Fibroblast of skin of back (primary cell): Measurements from ENCODE around the gene DEDD2.

ENCODE experiments used
- DNase-seq: peaks from one replicate; pipeline ENCODE4 v3.0.0-alpha.2; 2013

Gene DEDD2

DNA sequence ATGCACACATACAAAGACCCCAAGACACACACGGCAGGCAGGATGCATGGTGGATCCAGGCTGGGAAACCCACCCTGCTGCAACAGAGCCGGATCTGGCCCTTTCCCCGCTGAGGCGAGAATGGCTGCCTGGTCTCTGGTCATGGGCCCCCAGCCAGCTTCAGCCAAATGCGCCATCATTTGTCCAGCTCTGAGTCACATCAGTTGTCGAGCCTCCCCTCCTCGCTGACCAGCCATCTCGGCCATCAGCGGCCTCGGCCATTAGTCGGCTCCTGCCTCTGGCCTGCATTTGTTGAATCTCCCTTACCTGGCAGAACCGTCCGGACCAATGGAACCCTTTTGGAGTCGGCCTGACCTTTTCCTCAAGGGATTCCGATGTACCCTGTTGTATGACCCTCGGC, 46.8 kb downstream of the DEDD2 start:
- no peak for DNase-seq

DNA sequence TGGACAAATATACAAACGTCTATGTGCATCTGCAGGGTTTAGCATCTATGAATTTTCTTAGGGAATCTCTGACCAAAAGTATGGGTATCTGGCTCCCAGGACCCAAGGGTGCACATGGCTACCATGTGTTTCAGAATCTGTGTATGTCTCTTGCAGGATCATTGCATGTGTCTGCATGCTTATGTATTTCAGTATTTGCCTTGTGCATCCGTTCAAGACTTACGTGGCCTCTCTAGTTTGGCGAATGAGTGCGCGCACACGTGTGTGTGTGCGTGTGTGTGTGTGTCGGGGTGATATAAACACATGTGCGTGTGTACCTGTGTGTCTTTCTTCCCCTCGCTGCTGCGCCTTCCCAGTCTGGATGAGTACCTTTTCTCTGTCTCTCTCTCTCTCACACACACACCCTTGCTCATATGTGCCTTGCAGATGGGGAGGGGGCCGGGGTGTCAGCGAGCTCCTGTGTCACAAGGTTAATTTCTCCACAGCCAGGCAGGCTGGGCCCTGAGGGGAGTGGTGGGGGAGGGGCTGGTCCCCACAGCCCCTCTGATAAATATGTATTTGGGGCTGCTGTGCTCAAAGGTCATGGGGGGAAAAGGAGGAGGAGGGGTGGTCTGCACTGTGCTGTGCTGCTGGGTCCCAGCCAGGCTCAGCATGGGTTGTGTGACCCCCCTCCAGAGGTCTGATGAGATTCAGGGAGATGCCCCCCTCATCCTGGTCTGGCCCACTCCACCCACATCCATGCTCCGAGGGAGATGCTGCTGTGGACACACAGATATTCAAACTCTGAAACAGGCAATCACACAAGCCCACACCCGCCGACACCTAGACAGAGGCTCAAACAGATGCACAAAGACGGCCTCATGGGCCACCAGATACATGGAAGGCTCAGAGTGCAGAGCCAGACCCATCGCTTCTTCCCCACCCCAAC, 47.7 kb downstream of the DEDD2 start:
- no peak for DNase-seq

DNA sequence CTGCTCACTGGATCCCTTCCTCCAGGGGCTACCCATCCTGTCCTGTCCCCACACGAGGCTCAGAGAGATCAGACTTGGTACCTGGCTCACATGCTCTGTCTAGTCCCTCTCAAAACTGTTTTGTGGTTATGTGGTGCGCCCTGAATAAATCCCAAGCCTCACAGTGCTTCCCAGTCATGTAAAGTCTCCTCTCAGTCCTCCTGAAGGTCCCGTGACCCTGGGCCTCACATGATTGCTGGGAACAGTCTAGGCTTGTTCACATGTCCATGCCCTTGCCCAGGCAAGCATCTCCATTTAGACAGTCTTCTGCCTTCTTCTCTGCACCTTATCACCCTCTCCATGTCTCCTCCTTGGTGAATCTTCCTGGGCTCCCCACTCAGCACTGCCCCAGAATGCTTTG, 49.3 kb downstream of the DEDD2 start:
- DNase-seq: no peak

DNA sequence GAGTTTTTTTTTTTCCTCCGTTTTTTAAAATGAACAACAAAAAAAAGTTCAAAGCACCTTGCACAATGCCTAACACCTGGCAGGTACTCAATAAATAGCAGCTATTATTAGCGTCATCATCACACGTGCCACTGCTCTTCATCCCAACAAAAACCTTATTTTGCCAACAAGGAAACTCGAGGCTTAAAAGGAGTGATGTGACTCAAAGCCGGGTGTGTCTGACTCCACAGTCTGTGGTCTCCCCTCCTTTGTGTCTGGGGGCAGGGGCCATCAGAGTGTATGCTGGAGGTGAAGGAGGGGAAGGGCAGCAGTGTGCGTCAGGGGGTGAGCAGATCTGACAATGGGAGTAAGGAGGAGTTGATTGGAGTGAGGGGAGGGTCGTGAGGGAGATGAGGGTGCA, 51.2 kb downstream of the DEDD2 start:
- no peak for DNase-seq

DNA sequence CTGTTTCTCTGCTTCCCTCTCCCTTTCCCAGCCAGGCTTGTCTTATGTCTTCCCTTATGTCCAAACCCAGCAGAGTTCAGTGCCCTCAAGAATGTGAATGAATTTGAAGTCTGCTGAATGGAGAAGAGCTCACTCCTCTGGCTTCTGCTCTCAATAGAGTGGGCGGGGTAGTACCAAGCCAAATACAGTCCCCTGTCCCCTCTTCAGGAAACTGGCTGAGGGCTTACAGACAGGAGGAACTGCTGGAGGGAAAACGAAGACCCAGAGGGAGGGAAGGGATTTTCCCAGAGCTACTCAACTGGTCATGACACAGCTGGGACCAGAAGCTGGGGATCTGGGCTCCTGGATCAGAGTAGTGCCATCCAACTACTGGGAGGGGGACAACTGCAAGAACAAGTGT, 52.3 kb downstream of the DEDD2 start:
- DNase-seq: no peak

DNA sequence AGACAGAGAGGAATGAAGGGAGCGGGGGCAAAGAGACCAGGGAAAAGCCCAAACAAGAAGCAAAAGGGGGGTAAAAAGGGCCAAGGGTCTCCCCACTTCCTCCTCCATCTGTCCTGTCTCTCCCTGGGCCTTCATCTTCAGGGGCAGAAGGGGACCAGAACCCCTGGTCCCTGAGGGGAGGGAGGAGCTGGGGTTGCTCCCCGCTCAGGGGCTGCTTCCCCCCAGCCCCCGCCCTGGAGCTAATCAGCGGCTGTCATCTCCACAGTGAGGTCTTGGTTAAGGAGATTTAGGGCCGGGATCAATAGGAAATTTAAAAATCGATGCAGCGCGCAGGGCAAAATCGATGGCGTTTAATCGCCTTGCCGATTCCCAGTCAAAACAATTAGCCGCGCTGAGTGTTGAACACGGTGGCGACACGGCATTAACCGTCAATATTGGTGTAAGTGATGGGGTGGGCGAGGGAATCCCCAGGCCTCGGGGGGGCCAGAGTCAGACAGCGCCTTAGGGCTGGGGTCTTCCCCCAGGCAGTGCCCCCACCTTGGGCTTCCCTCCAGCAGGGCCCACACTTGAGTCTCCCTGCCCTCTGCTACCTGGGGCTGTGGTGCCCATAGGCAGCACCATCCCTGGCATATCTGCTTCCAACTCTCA, 55.7 kb downstream of the DEDD2 start:
- no peak for DNase-seq

DNA sequence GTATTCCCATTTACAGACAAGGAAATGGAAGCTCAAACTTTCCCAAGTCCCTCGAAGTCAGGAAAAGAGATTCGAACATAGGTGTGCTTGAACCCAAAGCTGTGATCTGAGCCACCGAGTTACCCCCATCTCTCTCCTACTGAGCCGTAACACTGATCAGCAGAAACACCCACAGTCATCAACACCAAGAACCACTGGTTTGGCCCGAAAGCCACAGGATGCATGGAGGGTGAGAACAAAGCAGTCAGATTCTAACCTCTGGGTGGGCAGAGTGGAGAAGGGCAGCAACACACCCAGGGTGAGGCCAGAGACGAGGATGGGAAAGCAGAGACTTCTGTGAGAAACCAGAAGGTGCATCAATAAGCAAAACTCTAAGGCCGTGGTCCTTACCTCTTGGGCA, 57.5 kb downstream of the DEDD2 start:
- no peak for DNase-seq

DNA sequence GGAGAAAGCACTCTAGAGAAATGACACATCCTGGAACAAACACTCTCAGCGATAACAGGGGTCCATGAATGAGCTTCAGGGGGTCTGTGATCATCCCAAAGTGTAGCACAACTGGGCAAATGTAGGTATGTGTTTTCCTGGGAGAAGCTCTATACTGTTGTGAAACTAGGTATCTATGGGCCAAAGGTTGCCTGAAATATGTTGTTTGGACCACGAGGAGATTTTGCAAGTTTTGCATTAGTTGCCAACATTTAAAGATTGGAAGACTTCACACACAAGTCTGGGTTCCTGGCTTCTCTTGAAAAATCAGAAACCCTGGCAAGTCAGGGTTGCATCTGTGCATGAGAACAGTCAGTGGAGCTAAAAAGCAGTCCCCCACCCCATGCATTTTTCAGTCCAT, 58.6 kb downstream of the DEDD2 start:
- DNase-seq: no peak

DNA sequence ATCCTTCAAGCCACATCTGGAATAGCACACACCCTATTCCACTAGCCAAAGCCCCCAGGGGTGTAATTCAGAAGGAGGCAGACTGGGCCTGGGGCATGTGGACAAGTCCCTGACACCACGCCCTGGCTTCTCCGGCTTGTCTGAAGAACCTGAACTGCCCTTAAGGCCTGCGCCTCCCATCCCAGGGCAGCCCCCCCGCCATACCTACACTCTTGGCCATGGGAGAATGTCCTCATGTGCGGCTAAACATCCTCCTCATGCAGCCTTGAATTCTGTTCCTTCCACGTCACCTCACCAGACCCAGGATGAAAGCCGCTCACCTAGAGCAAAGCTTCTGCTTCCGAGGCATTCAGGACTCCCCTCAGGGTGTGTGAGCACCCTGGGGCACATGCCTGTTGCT, 60.9 kb downstream of the DEDD2 start:
- DNase-seq: no peak

DNA sequence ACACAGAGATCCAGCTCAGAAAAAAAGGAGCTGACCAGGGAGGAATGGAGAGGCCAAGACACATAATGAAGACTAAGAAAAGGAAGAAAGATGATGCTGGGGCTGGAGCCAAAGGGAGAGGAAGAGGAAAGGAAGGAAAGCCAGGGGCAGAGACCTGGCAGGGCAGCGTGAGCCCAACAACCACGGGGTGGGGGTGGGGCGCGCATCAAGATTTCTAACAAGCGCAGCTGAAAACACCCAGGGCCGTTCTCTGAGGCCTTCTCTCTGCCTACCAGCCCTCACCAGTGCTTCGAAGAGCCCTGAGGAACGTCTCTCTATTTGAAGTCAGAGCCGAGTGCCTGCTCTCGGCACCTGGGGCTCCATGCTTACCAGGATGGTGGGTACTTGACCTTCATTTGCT, 61.7 kb downstream of the DEDD2 start:
- no peak for DNase-seq

DNA sequence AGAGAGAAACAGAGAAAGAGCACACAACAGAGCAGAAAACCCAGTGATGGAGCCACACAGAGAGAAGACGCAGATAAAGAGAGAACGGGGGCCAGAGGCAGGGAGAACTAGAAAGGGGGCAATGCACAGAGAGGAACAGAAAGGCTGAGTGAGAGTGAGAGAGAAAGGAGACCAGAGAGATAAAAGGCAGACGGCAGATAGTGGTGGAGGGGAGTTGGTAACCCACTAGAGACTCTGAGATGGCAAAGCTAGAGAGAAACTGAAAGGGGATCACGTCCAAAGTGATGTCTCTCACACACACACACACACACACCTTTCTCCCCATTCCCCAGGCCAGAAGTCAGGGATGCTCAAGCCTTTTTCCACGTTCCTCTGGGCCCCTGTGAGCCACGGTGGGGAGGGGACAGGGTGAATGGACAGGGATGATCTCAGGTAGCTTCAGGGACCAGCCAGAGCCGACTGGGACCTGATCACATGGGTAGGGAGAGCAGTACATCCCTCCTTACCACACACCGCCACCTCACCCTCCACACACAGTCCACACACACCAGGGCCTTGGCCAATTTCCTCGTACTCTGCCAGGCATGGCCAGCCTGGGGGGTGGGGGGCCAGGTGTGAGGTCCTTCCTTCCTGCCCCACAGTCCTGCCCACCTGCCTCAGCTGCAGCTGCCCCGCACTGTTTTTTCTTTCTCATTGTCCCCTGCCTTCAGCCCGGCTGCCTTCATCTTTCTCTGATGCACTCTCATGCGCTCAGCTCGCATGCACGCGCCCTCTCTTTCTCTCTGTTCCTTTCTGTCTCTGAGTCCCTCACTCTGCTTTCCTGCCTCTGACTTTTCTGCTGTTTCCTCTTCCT, 62.8 kb downstream of the DEDD2 start:
- DNase-seq: no peak

DNA sequence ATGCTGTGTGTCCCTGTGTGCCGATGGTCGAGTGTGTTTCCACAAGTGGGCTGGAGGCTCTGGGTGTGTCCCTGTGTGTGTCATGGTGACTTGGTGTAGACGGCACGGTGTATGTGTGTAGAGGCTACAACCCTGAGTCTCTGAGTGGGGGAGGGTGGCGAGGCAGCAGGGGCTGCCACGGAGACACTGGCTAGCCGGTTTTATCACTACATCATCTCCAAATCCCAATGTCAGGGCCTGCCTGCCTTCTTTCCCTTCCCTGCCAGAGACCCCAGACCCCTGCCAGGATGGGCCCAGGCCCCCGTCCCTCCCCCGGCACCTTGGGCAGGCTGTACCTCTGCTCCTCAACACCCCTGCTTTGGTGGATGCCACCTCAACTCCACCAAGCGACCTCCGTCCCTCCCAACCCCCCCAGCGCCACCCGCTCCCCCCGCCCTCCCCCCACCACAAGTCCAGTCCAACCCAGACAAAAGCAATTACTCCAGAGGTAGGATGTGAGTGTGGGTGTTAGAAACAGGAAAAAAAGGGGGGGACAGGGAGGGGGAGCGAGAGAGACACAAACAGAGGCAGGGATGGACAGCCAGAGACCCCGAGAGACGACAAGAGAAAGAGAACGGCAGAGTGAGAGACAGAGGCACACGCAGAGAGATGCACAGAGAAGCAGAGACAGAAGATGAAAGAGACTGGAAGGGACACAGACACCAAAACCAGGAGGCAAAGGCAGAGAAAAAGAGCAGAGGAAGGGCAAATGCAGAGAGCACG, 63.6 kb downstream of the DEDD2 start:
- no peak for DNase-seq

DNA sequence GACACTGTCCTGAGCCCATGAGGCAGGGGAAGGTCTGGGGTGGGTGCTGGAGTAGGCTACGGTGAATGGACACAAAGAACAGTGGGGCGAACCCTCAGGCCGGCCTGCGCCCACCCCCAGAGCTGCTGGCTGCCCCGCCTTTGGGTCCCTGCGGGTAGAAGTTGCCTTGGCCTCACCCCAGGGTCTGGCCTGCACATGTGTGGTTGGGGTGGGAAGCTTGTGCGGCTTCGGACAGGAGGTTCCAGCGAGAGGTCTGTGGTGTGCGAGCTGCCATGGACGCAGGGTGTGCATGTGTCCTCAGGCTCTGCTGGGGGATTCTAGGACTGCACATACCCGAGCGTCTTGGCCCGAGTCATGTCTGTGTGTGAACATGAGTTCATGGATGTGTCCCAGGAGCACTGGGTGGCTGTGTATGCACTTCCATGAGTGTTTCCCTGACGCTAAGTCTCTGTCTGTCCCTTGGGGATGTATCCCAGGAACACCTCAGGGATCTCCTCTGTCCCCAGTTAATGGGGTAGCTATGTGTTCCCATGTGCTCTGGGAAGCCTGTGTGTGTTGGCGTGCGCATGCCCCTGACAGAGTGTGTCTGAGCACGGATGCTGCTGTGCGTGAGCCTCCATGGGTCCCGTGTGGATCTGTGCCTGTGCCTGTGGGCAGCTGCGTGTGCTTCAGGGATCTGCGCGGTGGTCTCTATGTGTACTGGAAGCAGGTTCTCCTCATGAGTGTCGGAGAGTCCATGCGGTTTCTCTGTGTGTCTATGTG, 64.4 kb downstream of the DEDD2 start:
- no peak for DNase-seq

DNA sequence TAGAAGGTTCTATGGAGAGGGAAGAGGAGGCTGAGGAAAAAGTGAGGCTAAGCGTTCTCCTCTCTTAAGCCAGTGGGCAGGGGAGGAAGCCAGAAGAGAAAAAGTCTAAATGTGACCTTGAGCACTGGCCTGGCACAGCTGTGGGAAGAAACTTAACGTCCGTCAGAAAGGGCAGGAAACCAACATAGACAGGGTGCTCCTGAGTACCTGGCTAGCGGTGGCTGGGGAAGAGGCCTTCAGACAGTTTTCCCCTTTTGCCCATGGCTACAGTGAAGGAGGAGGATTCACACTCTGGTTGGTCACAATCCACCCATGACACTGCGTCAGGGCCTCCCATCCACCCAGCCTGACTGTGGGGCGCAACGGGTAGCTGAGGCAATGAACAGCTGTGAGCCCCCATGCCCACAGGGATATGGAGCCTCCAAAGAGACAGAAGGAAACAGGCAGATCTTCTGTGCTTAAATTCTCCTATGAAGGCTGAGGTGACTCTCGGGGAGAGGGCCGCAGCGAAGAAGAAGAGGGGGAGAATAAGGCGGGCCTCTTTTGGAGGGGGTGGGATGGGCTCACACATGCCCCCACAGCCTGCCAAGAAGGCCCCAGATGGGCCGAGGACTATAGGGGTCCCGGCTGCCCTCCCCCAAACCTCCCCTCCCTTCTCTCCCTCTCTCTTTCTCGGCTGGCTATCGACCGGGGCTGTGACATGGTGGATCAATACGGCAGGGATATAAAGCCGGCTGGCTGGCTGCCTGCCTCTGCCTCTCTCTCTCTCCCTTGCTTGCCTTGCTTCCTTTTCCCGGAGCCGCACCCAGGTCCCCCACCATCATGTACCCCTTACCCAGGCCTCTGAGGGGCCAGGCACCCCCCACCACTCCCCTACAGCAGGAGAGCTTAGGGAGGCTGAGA, 65.4 kb downstream of the DEDD2 start:
- no peak for DNase-seq

DNA sequence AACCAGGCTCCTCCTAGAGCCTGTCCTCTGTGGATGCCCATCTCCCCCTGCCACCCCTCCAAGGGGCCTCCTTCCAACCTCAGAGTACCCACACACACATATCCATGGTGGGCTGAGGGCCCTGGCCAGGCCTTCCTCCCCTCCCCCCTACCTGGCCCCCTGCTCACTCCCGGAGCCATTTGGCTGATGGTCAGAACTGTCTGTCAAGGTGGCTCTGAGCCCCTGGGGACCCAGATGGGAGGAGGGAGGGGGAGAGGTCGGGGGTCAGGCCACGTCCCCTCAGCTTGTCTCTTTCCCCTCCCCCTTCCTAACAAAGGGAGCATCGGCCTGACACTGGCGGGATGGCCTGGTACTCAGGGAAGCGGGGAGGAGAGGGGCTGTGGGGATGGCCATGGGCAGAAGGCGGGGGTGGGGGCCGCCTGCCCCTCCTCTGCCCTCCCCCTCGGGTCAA, 66.5 kb downstream of the DEDD2 start:
- no peak for DNase-seq

DNA sequence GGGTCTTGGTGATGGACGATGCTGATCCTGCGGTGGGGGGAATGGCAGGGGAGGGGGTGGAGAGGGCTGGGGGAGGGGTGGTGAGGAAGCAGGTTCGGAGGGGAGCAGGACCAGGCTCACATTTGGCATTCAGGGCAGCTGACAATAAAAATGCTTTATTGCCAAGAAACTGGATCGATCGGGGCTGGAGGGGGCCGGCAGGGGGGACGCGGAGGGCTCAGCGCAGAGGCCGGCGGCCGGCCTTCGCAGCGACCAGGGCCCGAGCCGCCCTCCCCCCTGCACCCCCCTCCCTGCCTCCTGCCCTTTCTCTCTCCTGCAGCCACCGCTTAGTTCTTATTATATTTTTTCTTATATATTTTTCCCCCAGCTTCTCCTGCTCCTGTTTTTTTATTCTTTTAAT, 67.1 kb downstream of the DEDD2 start:
- no peak for DNase-seq

DNA sequence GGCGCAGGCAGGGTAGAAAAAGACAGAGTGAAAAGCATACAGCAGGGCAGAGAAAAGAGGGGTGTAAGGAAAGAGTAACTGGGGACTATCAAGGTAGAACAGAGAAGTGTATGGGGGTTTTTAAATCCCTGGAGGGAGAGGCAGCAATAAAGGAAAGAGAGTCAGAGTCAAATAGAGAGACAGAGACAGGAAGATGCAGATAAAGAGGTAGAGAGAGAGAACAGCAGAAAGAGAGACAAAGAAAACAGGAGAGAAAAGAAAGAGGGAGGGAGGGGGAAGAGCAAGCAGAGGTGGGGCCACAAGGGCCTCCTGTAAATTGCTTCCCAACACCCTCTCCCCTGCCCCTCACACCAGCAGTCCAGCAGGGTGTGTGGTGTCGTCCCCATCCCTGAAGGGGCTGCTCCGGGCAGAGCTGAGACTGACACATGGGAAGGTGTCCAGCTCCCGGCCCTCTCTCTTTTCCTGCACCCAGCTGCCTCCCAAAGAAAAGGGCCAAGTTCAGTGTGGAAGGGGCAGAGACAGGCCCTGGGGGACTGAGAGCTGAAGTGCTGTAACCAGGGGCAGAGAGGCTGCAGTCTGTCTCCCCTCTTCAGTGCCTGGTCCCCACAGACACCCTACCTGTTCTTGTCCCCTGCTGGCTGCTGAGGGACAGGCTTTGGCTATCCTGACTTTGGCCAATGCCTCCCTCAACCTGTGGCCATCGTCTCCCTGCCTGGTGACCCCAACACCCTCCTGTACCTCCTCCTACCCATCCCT, 67.9 kb downstream of the DEDD2 start:
- DNase-seq: no peak
